SU-DHL-6 (cell line): ENCODE measurements around the gene YTHDC1.

ENCODE experiments used
- H2AFZ ChIP-seq: fragments of 200-600 bp; sonication (generic); 2 replicates; pipeline ENCODE4 v1.6.1; 2014; ENCODE audit warnings: low read depth, mild to moderate bottlenecking, moderate library complexity, mixed read lengths, antibody characterized with exemption, low read length; ENCODE audit not compliant: severe bottlenecking
- H3F3A ChIP-seq: fragments of 200-600 bp; shearing (Covaris generic); 2 replicates; pipeline ENCODE4 v1.6.0; 2016; ENCODE audit warnings: antibody characterized with exemption, mild to moderate bottlenecking; ENCODE audit not compliant: insufficient read depth
- H3K27ac ChIP-seq: fragments of 200-600 bp; sonication (generic); 2 replicates; pipeline ENCODE4 v1.5.1; 2016; ENCODE audit warnings: low read depth, mild to moderate bottlenecking, low read length, moderate library complexity, mixed read lengths
- H3K27me3 ChIP-seq: fragments of 200-600 bp; sonication (generic), shearing (Covaris generic); 2 replicates; pipeline ENCODE4 v1.6.0; 2014; ENCODE audit warnings: mild to moderate bottlenecking, low read length
- H3K36me3 ChIP-seq: fragments of 200-600 bp; sonication (generic); 2 replicates; pipeline ENCODE4 v1.6.1; 2014; ENCODE audit warnings: mild to moderate bottlenecking, low read length, mixed read lengths
- H3K4me2 ChIP-seq: fragments of 300-600, 200-600 bp; shearing (Covaris generic), sonication (generic); 2 replicates; pipeline ENCODE4 v1.6.0; 2014; ENCODE audit warnings: low read length, low read depth, mild to moderate bottlenecking; ENCODE audit not compliant: poor library complexity, severe bottlenecking
- H3K4me3 ChIP-seq: fragments of 200-600 bp; sonication (generic); 2 replicates; pipeline ENCODE4 v1.5.1; 2014; ENCODE audit warnings: antibody characterized with exemption, low read length, mild to moderate bottlenecking, mixed read lengths; ENCODE audit not compliant: insufficient read depth, poor library complexity, severe bottlenecking
- H3K79me2 ChIP-seq: fragments of 200-600 bp; sonication (generic); 2 replicates; pipeline ENCODE4 v1.6.1; 2014; ENCODE audit warnings: mild to moderate bottlenecking, low read length, moderate library complexity; ENCODE audit not compliant: insufficient read depth
- H3K9ac ChIP-seq: fragments of 200-600 bp; sonication (generic); 2 replicates; pipeline ENCODE4 v1.7.0; 2014; ENCODE audit warnings: mild to moderate bottlenecking, low read length
- H3K9me2 ChIP-seq: fragments of 200-600 bp; sonication (generic); replicated peaks from 2 replicates; pipeline ENCODE4 v1.6.1; 2014; ENCODE audit warnings: low read length; ENCODE audit not compliant: insufficient read depth
- H3K9me3 ChIP-seq: fragments of 200-600 bp; sonication (generic); 2 replicates; pipeline ENCODE4 v1.6.1; 2014; ENCODE audit warnings: low read length, mixed read lengths; ENCODE audit not compliant: insufficient read depth
- H4K20me1 ChIP-seq: fragments of 200-600 bp; sonication (generic); 2 replicates; pipeline ENCODE4 v1.6.1; 2014; ENCODE audit warnings: low read depth, mild to moderate bottlenecking, antibody characterized with exemption, low read length, moderate library complexity, mixed read lengths
- CTCF ChIP-seq: fragments of 200-600 bp; sonication (generic); IDR thresholded peaks from one replicate; pipeline ENCODE4 v1.5.1; 2017; ENCODE audit warnings: antibody characterized with exemption, mild to moderate bottlenecking, low read length, moderate library complexity; ENCODE audit not compliant: insufficient read depth, poor library complexity, severe bottlenecking
- EZH2phosphoT487 ChIP-seq: fragments of 200-600 bp; sonication (generic), shearing (Covaris generic); conservative IDR thresholded peaks from 2 replicates; pipeline ENCODE4 v1.6.1; 2018; ENCODE audit warnings: mild to moderate bottlenecking, antibody characterized with exemption, low read length, moderate library complexity, mixed read lengths

YTHDC1 gene

GRCh38 chr4:68373513-68373912, 23.6 kb upstream of the YTHDC1 start:
- Histone ChIP-seq H3K9ac (no peak overlapping the region), H3F3A (no peaks in the 10 kb centered on the region), H2AFZ (peak overlapping the region; percentile 74), H3K36me3 (no peaks in the 10 kb centered on the region), H4K20me1 (no peaks in the 10 kb centered on the region), H3K9me3 (no peaks in the 10 kb centered on the region), H3K4me2 (peak overlapping the region; percentile 34), H3K9me2 (no peaks in the 10 kb centered on the region), H3K27me3 (no peaks in the 10 kb centered on the region), H3K4me3 (no peak overlapping the region), H3K79me2 (no peaks in the 10 kb centered on the region), H3K27ac (no peak overlapping the region)
- no peak for TF ChIP-seq EZH2phosphoT487
- no peak for TF ChIP-seq CTCF

DNA sequence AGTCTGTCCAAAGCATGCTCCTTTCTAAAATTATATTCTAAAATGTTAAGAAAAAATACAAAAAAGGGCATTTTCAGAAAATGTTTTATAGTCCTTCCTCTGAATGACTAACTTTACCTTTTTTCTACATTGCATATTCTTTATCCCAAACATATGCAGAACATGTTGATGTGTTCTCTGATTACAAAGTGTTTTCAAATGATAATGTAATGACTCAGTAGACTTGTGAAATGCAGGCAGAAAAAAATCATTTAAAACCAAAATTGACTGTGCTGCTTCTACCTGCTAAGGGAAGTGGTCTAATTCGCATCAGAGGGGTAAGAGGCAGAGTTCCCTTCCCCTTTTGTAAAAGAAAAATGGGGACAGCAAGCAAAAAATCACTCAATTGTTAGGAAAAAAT, 22.7 kb upstream of the YTHDC1 start:
- H3K4me3 ChIP-seq, result no peak overlapping the region
- no peak overlapping the region for H3K9ac ChIP-seq
- H3K4me2 ChIP-seq, result no peak overlapping the region
- no peak for TF ChIP-seq EZH2phosphoT487
- no peak for TF ChIP-seq CTCF
- no peaks in the 10 kb centered on the region for H4K20me1 ChIP-seq
- no peak overlapping the region for H2AFZ ChIP-seq
- H3K9me3 ChIP-seq, result no peaks in the 10 kb centered on the region
- H3K27me3 ChIP-seq, result no peaks in the 10 kb centered on the region
- H3K27ac ChIP-seq, result no peak overlapping the region
- no peaks in the 10 kb centered on the region for H3K79me2 ChIP-seq
- H3F3A ChIP-seq, result no peaks in the 10 kb centered on the region
- H3K9me2 ChIP-seq, result no peaks in the 10 kb centered on the region
- H3K36me3 ChIP-seq, result no peaks in the 10 kb centered on the region

DNA sequence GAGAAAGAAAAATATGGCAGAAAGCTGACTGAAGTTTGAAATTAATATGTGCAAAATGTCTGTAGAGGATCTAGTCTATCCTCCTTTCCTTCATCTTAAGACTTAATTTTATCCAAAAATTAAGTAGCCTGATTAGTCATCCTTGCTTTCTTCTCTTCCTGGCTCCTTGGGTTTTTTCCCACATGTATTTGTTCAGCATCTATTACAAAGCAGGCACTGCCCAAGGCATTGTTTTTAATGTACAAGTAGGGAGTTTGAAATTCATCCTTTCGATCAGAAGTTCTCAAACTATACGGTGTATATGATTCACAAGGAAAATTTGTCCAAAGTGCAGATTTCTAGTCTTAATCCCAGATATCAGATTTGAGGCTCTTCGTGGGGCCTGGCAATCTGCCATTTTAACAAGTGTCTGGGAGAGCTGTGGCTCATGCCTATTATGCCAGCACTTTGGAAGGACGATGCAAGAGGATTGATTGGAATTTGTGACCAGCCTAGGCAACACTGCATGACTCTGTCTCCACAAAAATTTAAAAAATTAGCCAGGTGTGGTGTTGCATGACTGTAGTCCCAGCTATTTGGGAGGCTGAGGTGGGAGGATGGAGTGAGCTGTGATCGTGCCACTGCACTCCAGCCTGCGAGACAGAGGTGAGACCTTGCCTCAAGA, 19.4 kb upstream of the YTHDC1 start:
- Histone ChIP-seq H3K4me3 (no peak overlapping the region), H3K9me3 (no peaks in the 10 kb centered on the region), H2AFZ (no peak overlapping the region), H3K9me2 (no peaks in the 10 kb centered on the region), H3K27ac (no peak overlapping the region), H3K27me3 (no peaks in the 10 kb centered on the region), H4K20me1 (no peaks in the 10 kb centered on the region), H3K4me2 (no peak overlapping the region), H3K36me3 (no peaks in the 10 kb centered on the region), H3K79me2 (no peaks in the 10 kb centered on the region), H3K9ac (no peak overlapping the region), H3F3A (no peaks in the 10 kb centered on the region)
- TF ChIP-seq CTCF (no peak), EZH2phosphoT487 (no peak)
